Stimulated activated CD4-positive, alpha-beta T cell treated with anti-CD3 and anti-CD28 coated beads, Interleukin-2, amount 100 ng/mL, for 4 hours (primary cell): ENCODE data around the gene RYR3.

Source experiments
- DNase-seq: peaks from one replicate; pipeline ENCODE4 v3.0.0-alpha.2; 2020; ENCODE audit warnings: low read depth

Gene RYR3

DNA sequence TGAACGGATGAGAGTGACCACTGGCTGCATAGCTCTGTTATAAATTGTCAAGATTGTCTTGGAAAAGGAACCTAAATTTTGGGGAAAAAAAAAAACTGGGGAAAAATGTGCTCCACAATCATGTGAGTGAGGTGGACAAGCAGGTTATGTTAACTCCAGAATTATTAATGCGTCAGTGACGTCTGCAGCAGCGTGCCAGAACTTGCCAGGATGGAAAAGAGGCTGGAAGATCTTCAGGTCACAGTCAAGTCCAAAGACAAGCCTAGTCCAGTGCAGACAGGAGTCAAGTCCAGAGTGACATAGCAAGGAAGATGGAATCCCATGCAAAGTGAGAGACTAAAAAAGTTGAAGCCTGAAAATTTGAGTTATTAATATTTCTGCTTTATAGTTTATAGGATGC is 140.6 kb downstream of the RYR3 start:
- DNase-seq, result no peak

DNA sequence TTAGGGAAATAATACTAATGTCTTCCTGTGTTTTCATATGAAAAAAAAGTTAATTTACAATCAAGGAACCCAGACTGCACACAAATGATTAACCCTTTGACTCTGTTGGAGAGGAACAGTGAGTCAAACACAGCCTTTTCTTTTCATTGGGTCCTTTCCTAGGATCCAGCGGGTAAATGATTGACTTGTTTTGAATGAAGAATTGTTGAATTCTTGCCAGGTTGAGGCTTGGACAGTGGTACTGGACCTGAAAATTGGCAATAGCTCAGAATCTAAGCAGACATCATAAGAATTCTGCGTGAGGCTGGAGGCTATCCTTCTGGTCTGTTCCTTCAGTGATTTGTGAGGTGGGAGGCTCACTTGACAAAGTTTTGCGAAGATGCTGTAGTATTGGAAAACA is 143.0 kb downstream of the RYR3 start:
- no peak for DNase-seq

DNA sequence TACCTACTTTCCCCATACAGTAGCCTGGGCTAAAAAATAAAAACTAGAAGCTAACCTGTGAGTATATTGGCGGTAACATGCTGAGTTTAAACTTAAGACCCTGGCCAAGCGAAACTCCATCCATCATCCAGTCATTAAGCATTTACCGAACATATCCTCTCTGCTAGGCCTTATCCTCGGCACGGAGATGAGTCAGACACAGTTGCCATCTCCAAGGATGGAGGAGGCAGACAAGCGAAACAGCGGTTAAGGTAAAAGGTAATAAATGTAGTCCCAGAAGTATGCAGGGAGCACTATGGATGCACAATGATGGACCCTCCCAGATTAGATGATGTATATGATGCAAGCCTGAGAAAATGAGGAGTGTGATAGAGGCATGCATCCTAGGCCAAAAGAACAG is 143.6 kb downstream of the RYR3 start:
- no peak for DNase-seq

DNA sequence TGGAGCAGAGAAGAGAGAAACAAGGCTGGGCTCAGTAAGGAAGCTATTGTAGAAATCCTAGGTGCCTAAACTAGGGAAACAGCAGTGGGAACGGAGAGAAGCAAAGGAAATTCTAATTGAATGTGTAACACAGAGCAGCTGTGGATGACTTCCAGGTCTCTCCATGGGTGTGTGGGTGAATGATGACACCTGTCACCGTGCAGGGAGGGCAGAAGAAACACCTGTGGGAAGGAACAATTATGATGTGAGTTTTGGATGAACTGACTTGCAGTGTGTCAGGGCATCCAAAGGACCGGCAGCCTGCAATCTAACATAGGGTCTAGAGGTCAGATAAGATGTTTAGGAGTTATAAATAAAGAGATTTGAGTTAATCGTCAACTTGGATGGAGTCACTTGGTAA is 144.2 kb downstream of the RYR3 start:
- DNase-seq, result no peak

DNA sequence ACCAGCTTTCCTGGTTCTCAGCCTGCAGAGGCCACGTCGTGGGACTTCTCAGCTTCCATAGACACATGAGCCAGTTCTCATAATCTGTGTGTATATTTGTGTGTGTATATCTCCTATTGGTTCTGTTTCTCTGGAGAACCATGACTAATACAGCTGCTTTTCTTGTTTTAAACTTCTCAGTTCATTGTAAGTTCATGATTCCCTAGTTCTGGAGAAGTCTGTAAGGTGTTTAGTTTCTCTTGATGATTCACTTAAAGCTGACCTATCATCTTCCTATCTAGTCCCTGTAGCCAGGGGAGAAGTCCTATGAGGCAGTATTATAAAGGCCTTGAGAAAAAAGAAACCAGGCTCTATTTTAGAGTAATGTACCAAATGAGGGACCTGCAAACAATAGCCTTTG is 147.7 kb downstream of the RYR3 start:
- no peak for DNase-seq

DNA sequence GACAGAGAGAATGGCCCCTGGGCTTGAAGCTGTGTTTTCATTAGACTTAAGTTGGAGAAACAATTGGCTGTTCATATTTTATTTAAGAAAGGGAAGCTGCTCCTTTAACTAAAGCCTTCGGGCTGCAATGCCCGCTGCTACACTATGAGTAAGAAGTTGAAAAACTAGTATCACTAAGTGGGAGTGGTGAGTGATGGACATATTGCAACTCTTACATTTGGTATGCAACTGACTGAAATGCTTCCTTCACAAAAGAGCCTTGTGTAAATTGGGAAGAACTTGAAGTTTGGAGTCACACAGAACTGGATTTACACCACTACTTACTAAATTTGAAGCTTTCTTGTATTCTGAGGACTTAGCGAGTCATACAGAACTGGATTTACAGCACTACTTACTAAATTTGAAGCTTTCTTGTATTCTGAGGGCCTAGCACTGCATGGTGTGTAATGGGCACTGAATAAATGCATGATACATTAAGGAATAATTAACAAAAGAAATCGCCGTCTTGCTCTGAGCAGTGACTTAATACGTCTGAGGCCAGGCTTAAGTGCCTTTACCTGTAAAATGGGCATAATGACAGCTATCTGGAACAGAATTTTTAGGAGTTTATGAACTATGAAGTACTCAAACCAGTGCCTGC is 149.5 kb downstream of the RYR3 start:
- no peak for DNase-seq

DNA sequence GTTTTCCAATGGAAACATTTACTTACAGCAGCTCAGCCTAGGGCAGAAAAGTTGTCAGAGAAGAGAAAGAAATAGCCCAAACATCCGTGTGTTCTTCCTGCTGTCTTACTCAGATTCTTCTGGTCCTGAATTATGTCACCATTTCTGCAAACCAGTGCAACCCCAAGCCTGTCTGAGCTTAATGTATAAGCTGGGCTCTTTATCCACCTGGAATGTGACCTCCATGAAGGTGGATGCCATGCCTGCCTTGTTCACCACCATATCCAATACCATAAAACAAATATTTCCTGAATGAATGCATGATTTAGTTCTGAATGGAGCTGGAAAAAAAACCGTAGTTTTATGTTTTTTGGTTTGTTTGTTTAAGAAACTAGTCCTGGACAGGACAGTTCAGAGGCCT is 150.9 kb downstream of the RYR3 start:
- DNase-seq, result no peak

DNA sequence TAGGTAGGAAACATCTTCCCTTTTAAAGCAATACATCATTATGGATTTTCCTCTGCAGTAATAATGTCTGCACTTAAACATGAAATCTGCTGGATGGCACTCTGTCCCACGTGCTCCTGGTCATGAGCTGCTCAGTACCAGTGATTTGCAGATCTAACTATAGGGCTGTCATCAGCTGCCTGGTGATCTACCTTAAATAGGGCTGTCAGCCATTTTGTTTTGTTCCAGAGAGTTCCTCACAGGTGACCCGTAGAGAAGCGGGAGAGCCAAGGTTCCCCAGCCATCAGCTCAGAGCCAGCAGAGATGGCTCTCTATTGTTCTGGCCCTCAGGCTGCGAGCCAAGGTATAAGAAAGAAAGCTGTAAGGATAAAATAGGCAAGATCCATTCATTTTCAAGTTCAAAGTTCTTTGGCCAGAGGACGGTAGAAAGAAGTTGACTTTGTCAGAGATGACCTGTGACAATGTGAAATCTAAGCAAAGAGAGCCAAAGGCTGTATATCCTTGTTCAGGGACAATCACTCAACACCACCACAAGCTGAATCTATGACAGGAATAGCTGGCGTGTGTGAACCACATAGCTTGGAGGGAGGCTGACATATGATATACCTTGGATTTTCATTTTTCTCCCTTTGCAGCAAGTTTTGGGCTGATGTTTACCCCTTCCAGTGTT is 156.5 kb downstream of the RYR3 start:
- DNase-seq, result no peak

DNA sequence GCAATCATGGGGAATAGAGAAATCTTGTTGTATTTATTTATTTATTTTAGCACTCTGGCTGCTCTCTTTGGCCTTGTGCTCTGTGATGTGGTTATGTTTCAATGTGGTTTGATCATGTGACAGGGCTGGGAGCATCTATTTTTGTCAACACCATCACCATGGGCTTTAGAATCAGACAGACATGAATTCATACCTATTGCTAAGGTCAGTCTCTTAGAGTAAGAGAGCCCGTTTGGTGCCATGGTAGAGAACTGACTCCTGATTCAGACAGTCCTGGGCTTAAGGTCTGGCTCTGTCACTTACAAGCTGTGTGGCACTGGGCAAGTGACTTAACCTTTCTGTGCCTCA is 157.0 kb downstream of the RYR3 start:
- DNase-seq, result no peak

DNA sequence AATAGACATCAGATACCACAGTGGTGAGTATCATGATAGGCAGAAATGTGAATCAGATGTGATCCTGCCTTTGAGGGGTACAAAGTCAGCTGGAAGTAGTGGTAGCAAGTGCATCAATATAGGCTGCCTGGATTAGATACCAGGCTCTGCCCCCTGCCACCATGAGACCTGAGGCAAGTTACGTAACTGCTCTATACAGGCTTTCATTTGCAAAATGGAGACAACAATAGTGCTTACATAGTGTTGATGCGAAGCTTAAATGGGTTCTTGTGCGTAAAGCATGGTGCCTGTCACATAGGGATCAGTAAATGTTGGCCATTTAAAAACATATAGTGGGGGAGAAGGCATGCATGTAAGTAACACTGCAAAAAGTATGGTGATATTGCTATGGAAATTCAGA is 158.0 kb downstream of the RYR3 start:
- DNase-seq, result no peak

DNA sequence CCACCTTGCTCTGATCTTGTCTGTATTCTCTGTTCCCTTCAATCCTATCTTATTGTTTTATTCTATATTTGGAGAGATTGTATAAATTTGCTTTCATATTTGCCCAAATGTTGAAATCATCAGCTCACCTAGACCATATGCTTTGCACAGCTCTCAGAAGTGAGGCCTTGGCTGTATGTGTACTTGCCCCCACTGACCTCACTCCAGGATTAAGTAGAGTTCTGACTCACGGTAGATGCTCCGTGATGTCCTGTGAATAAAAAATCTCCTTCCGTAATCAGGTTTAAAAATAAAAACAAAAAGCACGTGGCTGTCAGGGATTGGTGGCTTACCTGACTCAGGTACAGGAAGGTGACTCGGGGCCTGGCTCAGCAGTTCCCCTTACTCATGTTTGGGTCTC is 162.2 kb downstream of the RYR3 start:
- no peak for DNase-seq

DNA sequence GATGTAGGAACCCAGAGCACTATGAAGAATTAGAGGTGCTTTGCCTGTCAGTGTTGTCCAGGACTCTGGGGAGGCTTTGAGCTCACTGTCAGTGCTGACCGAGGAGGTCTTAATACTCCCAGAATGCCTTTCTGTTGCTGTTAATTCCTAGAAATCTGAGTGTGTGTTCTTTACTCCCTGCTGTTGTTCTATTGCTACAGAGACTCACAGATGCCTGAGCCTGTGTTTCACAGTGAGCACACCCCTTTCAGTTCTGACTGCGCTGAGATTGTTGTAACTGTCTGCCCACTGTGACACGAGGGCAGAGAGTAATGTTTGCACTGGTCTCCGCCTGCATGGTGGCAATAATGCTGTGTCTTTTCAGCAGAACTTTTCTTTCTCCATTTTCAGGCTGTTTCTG is 162.9 kb downstream of the RYR3 start:
- no peak for DNase-seq

DNA sequence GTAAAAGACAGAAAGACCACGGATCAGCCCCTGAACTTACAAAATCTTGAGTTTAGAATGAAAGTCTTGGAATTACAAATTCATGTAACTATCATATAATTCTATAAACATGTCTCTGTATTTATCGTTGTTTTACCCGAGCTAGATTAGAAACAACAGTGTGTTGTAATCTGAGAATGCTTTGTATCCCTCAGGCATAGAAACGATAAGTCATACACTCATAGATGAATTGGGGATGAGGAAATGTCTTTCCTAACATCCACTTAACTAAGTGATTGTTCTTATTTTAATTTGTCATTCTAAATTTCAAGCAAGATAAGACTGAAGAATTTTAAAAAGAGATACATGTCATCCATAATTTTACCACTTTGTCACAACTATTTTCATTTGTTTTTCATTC is 165.3 kb downstream of the RYR3 start:
- no peak for DNase-seq

DNA sequence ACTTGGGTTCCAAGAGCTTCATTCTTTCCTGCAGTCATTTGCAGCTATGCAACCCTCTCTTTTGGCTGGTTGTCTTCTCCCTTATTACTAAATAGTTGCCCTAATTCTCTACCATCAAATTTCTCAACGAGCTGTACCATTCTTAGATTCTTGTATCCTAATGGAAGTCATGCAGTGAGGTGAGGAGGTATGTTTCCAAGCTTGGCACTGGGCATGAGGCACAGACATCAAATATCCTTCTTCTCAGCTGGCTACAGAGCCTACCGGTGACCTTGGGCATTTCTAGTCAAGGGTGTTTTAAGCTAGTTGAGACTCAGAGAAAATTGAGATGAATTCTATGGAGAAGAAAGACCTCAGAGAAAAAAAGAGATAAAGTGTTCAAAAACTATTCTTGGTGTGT is 166.1 kb downstream of the RYR3 start:
- no peak for DNase-seq

DNA sequence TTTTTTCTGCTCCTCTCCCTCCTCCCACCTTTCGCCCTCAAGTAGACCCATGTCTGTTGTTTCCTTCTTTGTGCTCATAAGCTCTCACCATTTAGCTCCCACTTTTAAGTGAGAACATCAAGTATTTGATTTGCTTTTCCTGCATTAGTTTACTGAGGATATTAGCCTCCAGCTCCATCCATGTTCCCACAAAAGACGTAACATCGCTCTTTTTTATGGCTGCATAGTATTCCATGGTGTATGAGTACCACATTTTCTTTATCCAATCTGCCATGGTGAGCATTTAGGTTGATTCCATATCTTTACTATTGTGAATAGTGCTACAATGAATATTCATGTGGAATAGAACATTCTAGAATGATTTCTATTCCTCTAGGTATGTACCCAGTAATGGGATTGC is 178.6 kb downstream of the RYR3 start:
- DNase-seq, result no peak

DNA sequence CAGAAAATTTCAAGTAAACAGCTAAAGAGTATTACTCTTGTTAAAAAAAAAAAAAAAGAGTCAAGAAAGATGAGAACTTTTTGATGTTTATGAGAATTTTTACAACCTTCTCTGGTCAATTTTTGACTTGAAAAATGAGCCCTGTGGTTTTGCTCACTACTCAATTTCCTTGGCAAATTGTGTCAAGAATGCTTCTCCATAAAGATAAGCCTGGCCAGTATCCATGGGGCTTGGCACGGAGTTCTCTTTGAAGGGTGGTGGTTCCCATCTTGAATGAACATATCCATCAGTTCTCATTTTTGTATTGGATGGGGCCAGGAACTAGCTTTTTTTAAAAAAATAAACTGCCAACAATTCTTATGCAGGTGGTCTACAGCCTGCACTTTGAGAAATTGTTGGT is 179.9 kb downstream of the RYR3 start:
- no peak for DNase-seq

DNA sequence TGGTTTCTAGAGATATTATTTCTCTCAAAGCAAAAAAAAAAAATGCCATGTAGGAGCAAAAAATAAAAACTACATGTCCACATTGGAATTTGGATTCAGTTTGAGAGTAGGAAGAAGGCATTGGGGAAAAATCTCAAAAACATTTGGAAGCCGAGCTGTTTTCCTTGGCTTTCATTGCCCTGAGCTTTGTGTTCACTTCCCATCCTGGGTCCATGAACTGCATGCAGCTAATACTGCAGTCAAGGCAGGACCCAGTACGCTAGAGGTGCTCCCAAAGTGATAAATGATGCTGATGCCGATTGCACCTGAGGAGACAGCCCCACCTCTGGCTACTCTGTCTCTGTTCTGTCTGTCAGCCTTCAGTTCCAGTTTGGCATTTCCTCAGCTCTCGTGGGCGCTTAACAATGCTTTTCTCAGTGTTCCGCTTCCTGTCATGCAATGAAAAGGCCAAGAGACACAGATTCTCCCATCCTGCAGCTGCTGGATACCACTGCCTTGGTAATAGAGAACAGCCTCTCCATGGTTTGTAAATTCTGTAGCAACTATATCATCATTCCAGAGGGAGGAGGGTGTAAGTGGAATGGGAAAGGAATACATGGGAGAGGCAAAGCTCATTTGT is 181.8 kb downstream of the RYR3 start:
- no peak for DNase-seq

DNA sequence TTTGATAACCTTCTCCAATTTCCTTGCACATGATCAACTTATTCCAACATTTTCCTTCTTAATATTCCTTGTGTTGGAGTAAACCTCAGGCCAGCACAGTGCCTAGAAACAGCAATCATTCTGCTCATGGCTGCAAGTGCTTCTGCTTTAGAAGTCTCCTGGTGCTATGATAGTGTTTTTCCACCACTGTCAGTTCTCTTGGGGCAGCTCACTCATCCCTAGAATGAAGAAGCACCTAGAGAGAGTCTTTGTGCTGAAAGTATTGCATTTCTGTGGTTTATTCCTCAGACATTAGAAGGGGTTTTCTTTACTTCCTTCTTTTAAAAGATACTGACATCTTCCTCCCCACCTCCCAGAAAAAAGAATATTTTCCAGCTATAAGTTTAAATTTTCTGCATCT is 183.5 kb downstream of the RYR3 start:
- DNase-seq, result no peak

DNA sequence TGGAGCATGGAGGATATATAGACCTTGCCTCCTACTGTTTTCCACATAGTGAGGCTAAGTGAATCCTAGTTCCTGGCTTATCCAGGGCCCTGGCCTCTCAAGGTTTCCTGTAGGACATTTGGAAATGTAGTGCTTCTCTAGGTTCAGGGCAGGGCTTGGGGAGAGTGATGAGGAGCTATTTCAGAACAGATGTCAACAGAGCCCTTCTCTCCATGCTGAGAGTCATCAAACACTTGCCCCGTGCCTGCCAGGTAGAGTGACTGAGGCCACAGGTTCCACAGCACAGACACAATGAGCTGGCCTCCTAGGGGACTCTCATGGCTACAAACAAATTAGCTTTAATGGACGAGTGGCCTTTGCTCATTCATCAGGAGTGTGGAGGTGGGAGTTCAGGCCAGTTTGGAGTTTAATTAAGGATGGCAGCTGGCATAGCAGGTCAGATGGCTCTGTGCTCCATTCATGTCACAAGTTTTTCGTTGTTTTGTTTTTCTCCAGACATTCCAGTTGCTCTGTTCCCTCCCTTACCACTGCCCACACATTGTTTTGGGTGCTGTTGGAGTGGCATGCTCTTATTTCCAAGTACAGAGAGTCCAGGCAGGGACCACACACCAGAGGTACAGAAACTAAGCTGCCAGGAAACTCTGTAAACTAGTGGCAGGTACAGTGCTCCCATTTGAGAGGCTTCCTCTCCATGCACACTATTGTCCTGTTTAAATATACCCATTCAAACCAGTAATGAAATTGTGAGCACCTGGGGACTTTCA is 189.8 kb downstream of the RYR3 start:
- no peak for DNase-seq

DNA sequence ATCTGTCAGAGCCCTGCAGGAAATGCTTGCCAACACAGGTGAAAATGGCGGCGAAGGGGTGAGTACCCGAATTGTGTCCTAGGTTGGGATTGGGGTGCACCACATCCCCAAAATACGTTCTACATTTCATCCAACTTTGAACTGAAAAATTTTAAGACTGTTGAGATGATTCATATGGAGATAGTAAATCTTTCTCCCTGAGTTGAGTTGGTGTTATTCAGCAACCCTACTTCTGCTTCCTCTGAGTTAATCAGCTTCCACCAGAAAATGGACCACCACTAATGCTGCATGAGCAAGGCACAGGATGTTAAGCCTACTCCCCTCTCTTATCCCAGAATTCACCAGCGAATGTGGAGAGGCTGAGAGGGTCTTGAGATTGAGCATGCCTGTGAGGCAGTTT is 192.9 kb downstream of the RYR3 start:
- no peak for DNase-seq

DNA sequence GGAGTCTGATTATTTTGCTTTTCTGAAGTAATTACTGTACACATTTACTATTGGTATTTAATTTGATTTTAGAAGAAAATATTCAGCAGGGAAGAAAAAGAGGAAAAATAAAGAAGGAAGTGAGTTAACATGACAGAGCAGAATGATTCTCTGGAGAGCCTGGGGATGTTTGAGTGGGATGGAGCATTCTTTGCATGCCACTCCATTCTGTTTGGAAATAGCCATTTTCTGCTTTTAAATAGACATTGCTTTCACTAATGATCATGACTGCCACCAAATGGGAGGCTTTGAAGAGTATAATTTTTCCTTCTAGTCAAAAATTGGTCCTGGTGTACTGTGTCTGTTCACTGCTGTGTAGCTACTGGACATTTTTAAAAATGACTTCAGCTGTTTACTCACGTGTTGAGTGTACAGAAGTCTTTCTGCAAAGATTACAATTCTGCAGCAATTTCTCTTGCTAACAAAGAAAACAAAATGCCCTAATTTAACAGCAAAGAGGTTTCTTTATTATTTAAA is 196.1 kb downstream of the RYR3 start:
- DNase-seq, result no peak

DNA sequence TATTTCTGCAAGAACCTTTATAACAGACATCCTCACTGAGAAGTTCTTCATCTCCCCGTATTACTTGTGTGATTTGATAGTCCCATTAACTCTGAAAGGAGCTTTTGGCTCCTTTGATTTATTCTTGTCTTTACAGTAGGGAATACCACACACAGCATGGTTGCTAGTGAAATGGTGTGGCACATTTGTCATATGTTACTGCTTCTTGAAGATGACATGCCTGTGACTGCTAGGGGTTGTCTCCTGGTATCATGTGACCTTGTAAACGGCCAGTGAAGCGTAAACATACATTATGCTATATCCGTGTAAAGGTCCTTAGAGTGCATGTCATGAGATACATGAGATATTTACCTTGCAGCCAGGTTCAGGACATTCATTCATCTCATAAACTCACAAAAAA is 197.9 kb downstream of the RYR3 start:
- DNase-seq, result no peak

DNA sequence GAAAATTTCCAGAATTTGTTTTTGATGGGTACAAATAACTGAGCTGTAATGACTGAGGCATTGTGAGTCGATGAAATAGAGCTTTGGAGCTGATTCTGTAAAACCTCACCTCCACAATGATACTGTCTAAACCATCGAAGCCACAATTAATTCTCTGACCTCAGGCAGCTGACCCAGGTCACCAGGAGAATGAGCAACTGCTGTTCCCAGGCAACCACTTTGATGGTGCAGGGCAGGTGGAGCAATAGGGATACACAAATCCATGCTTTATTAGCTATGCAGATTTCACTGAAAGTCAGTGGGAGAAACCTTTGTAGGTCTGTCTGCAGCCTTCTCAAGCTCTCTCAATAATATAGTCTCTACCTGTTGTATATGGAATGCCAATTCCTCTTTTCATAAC is 204.4 kb downstream of the RYR3 start:
- no peak for DNase-seq
